Neural progenitor cell (in vitro differentiated cells): ENCODE measurements around the gene KRT1. TPM values are rescaled to one million over a fixed set of nuclear protein-coding genes. Genes with fewer than 3 reads are reported as not detected.

ENCODE experiments used
- DNase-seq: peaks from one replicate; pipeline ENCODE4 v3.0.0-alpha.2; 2016; ENCODE audit warnings: low spot score
- H2AFZ ChIP-seq: fragments of 200-600 bp; sonication (generic); replicated peaks from 2 replicates; pipeline ENCODE4 v1.6.1; 2016; ENCODE audit warnings: antibody characterized with exemption
- H3F3A ChIP-seq: fragments of 200-600 bp; sonication (generic); 2 replicates; pipeline ENCODE4 v1.6.1; 2016; ENCODE audit warnings: antibody characterized with exemption, low read depth
- H3K27ac ChIP-seq: fragments of 200-600 bp; sonication (generic); 2 replicates; pipeline ENCODE4 v1.5.1; 2016; ENCODE audit warnings: mild to moderate bottlenecking
- H3K27me3 ChIP-seq: fragments of 200-600 bp; sonication (generic); 2 replicates; pipeline ENCODE4 v1.6.1; 2016; ENCODE audit warnings: mild to moderate bottlenecking, moderate library complexity
- H3K36me3 ChIP-seq: fragments of 200-600 bp; sonication (generic); 2 replicates; pipeline ENCODE4 v1.5.1; 2016
- H3K4me1 ChIP-seq: fragments of 200-600 bp; sonication (generic); 2 replicates; pipeline ENCODE4 v1.6.1; 2016; ENCODE audit warnings: mixed run types
- H3K4me2 ChIP-seq: fragments of 200-600 bp; sonication (generic); 2 replicates; pipeline ENCODE4 v1.6.1; 2016
- H3K4me3 ChIP-seq: fragments of 200-600 bp; sonication (generic); 2 replicates; pipeline ENCODE4 v1.5.1; 2016
- H3K79me2 ChIP-seq: fragments of 200-600 bp; sonication (generic); 2 replicates; pipeline ENCODE4 v1.6.1; 2016; ENCODE audit warnings: low read depth
- H3K9ac ChIP-seq: fragments of 200-600 bp; sonication (generic); 2 replicates; pipeline ENCODE4 v1.6.1; 2016
- H3K9me3 ChIP-seq: fragments of 200-600 bp; sonication (generic); 2 replicates; pipeline ENCODE4 v1.5.1; 2016; ENCODE audit warnings: low read depth
- H4K20me1 ChIP-seq: fragments of 200-600 bp; sonication (generic); 2 replicates; pipeline ENCODE4 v1.6.1; 2016; ENCODE audit warnings: low read depth
- H3K27ac Mint-ChIP-seq: 3 replicates; pipeline ENCODE4 v1.8.0; 2021; ENCODE audit warnings: mixed read lengths
- H3K27me3 Mint-ChIP-seq: 2 replicates; pipeline ENCODE4 v1.8.0; 2022; ENCODE audit warnings: low read depth, mild to moderate bottlenecking, inconsistent platforms, moderate library complexity, mixed read lengths; ENCODE audit not compliant: insufficient read depth
- H3K36me3 Mint-ChIP-seq: 3 replicates; pipeline ENCODE4 v1.8.0; 2021; ENCODE audit warnings: mixed read lengths
- H3K4me1 Mint-ChIP-seq: 3 replicates; pipeline ENCODE4 v1.8.0; 2021; ENCODE audit warnings: mixed read lengths
- H3K4me3 Mint-ChIP-seq: 3 replicates; pipeline ENCODE4 v1.8.0; 2021; ENCODE audit warnings: mild to moderate bottlenecking, moderate library complexity, mixed read lengths
- H3K9me3 Mint-ChIP-seq: 3 replicates; pipeline ENCODE4 v1.8.0; 2020; ENCODE audit warnings: mixed read lengths
- CTCF ChIP-seq: fragments of 200-600 bp; sonication (generic); IDR thresholded peaks from 2 replicates; pipeline ENCODE4 v1.5.1; 2017; ENCODE audit warnings: antibody characterized with exemption, mild to moderate bottlenecking
- EZH2 ChIP-seq: fragments of 200-600 bp; sonication (generic); IDR thresholded peaks from 2 replicates; pipeline ENCODE4 v1.6.1; 2017; ENCODE audit warnings: antibody characterized with exemption, mild to moderate bottlenecking, moderate library complexity
- EZH2phosphoT487 ChIP-seq: fragments of 200-600 bp; sonication (generic); IDR thresholded peaks from 2 replicates; pipeline ENCODE4 v1.6.1; 2017; ENCODE audit warnings: antibody characterized with exemption
- total RNA-seq: library from RNA; depleted of rRNA; stranded (reverse); fragments of >200 nt; gene quantifications from 2 replicates; pipeline ENCODE4 v1.2.3, GENCODE V29; 2015; ENCODE audit warnings: low replicate concordance

The KRT1 gene
- total RNA-seq, 1 donor from 2014 or later = not detected

- no peak overlapping the region for H3K27ac ChIP-seq
- H3K9ac ChIP-seq = no peak overlapping the region
- TF ChIP-seq EZH2 (no peak), EZH2phosphoT487 (no peak), CTCF (no peak)
- H3K4me2 ChIP-seq = no peak overlapping the region
- no peaks in the 10 kb centered on the region for H3K9me3 ChIP-seq
- peaks cover 6% of the 10 kb centered on the region for H3K4me1 ChIP-seq
- Mint-ChIP-seq H3K36me3 (no peaks in the 10 kb centered on the region), H3K4me3 (no peak overlapping the region), H3K9me3 (peaks cover 3% of the 10 kb centered on the region), H3K27ac (no peak overlapping the region), H3K27me3 (peaks cover 11% of the 10 kb centered on the region), H3K4me1 (no peaks in the 10 kb centered on the region)
- DNase-seq = no peak
- H4K20me1 ChIP-seq = no peaks in the 10 kb centered on the region
- no peaks in the 10 kb centered on the region for H3K36me3 ChIP-seq
- H3F3A ChIP-seq = no peaks in the 10 kb centered on the region
- H3K27me3 ChIP-seq = no peaks in the 10 kb centered on the region
- no peak overlapping the region for H2AFZ ChIP-seq
- no peaks in the 10 kb centered on the region for H3K79me2 ChIP-seq
- H3K4me3 ChIP-seq = no peak overlapping the region
Measured at GRCh38 chr12:52647601-52648000, 32.6 kb downstream of the KRT1 start.

GRCh38 chr12:52646613-52647012 lies 33.6 kb downstream of the KRT1 start:
- H3K4me1 ChIP-seq = peaks cover 6% of the 10 kb centered on the region
- H3K27me3 Mint-ChIP-seq = peaks cover 10% of the 10 kb centered on the region

DNA sequence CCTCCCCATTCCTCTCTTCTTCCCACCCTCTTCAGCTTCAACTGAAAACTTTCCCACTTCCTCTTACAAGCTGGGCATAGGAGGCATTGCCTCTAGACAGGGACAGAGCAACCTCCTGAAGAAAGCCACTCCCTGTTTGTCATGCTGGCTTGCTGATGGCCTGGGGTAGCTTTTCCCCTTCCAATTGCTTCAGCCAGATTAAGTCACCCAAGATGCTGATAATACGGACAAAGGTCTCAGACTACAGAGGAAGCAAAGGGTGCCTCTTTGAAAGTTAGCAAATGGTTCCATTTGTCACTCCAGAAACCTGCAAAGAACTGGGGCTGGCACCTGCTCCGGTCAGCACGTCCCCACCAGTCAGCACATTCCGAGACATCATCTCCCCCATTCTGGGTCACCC lies 34.2 kb downstream of the KRT1 start:
- Histone ChIP-seq H3K79me2 (no peaks in the 10 kb centered on the region), H3K4me1 (peaks cover 6% of the 10 kb centered on the region), H3K4me2 (no peak overlapping the region), H3K4me3 (no peak overlapping the region), H3K36me3 (no peaks in the 10 kb centered on the region), H3K27ac (no peak overlapping the region), H3F3A (no peaks in the 10 kb centered on the region), H3K9ac (no peak overlapping the region), H2AFZ (no peak overlapping the region), H3K9me3 (no peaks in the 10 kb centered on the region), H4K20me1 (no peaks in the 10 kb centered on the region), H3K27me3 (no peaks in the 10 kb centered on the region)
- DNase-seq = no peak
- H3K9me3 Mint-ChIP-seq = no peaks in the 10 kb centered on the region
- no peak overlapping the region for H3K4me3 Mint-ChIP-seq
- H3K27ac Mint-ChIP-seq = no peak overlapping the region
- no peaks in the 10 kb centered on the region for H3K36me3 Mint-ChIP-seq
- TF ChIP-seq CTCF (no peak), EZH2 (no peak), EZH2phosphoT487 (no peak)
- no peaks in the 10 kb centered on the region for H3K4me1 Mint-ChIP-seq
- peaks cover 10% of the 10 kb centered on the region for H3K27me3 Mint-ChIP-seq

More at GRCh38 chr12:52646613-52647012, 33.6 kb downstream of the KRT1 start:
- no peak overlapping the region for H3K9ac ChIP-seq
- no peak overlapping the region for H3K4me2 ChIP-seq
- H3K36me3 ChIP-seq = no peaks in the 10 kb centered on the region
- no peak overlapping the region for H3K27ac Mint-ChIP-seq
- H3K4me3 Mint-ChIP-seq = no peak overlapping the region
- H3K79me2 ChIP-seq = no peaks in the 10 kb centered on the region
- H3F3A ChIP-seq = no peaks in the 10 kb centered on the region
- no peak overlapping the region for H2AFZ ChIP-seq
- no peaks in the 10 kb centered on the region for H4K20me1 ChIP-seq
- H3K9me3 ChIP-seq = no peaks in the 10 kb centered on the region
- H3K27me3 ChIP-seq = no peaks in the 10 kb centered on the region
- H3K4me1 Mint-ChIP-seq = no peaks in the 10 kb centered on the region
- no peak for DNase-seq
- no peaks in the 10 kb centered on the region for H3K9me3 Mint-ChIP-seq
- no peak for TF ChIP-seq CTCF
- TF ChIP-seq EZH2phosphoT487 = no peak
- no peak for TF ChIP-seq EZH2
- H3K27ac ChIP-seq = no peak overlapping the region
- H3K4me3 ChIP-seq = no peak overlapping the region
- no peaks in the 10 kb centered on the region for H3K36me3 Mint-ChIP-seq
